Measurements from ENCODE around the gene HOXB3. TPM values are rescaled to one million over a fixed set of nuclear protein-coding genes. Genes with fewer than 3 reads are reported as not detected.

The HOXB3 gene
- total and polyA plus RNA-seq, 2 of the 13 experiments (the other 11 are each of a cell fraction or from before 2014, with no cell fraction given): not detected

DNA sequence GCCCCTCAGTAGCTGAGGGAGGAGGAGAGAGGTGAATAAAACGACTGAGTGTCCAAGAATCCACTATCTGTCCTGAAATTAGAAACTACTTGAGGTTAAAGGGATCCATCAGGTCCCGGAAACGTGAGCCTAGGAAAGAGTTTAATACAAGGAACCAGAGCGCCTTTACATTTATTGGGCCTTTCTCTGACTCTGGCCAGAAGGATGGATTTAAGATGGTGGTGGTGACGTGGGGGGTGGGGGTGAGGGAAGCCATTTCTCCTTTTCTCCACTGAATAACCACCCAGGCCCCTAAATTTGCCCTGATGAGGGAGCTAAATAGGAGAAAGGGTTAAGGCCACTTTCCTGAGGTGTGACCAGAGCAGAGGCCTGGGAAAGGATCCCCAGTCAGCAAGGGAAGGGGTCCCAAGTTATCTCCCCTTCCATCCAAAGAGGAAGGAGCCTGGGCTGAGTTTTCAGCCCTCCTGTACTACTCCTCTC is 37.1 kb upstream of the HOXB3 start (continued):
- no peak for TF ChIP-seq NFIB (CRISPR knock-in tag; IDR thresholded peaks at IDR 0.05; ENCODE audit: borderline replicate concordance)
- no peak for TF ChIP-seq RXRB (CRISPR knock-in tag; IDR thresholded peaks at IDR 0.05; ENCODE audit: borderline replicate concordance)

GRCh38 chr17:48626245-48627117 is 36.4 kb upstream of the HOXB3 start, which contains the start of gene HOXB9:
Gene HOXB9, minus strand, starts transcription at chr17:48626358. Its CDS starts 89 bp downstream, at chr17:48626269.
- TF ChIP-seq FOXC1 (CRISPR knock-in tag; IDR thresholded peaks at IDR 0.05; ENCODE audit: borderline replicate concordance) (no peak), HNRNPK (IDR thresholded peaks at IDR 0.05; ENCODE audit: low read depth, low read length, poor library complexity, severe bottlenecking) (peak; percentile 52), AHR (CRISPR knock-in tag; IDR thresholded peaks at IDR 0.05) (no peak), SP1 (IDR thresholded peaks at IDR 0.05) (no peak), SP1 (CRISPR knock-in tag; IDR thresholded peaks at IDR 0.05) (no peak), ZNF703 (CRISPR knock-in tag; IDR thresholded peaks at IDR 0.05; ENCODE audit: borderline replicate concordance) (no peak), EZH2 (conservative IDR thresholded peaks at IDR 0.05; ENCODE audit: low read depth, low read length) (peak; percentile 98), MBD4 (IDR thresholded peaks at IDR 0.05; ENCODE audit: borderline replicate concordance, low read length) (no peak), RXRA (CRISPR knock-in tag; IDR thresholded peaks at IDR 0.05) (no peak)
- TF ChIP-seq, protein P1, sequence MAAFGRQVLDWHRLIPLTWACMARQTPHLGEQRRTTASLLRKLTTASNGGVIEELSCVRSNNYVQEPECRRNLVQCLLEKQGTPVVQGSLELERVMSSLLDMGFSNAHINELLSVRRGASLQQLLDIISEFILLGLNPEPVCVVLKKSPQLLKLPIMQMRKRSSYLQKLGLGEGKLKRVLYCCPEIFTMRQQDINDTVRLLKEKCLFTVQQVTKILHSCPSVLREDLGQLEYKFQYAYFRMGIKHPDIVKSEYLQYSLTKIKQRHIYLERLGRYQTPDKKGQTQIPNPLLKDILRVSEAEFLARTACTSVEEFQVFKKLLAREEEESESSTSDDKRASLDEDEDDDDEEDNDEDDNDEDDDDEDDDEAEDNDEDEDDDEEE (CRISPR knock-in tag; IDR thresholded peaks at IDR 0.05): no peak
- Histone ChIP-seq H2AFZ (ENCODE audit: low read length) (no peak within 1 kb of the TSS), H3K4me2 (ENCODE audit: low read depth, low read length) (no peak within 1 kb of the TSS), H3K9ac (ENCODE audit: insufficient read depth, low read depth, low read length) (no peak within 1 kb of the TSS), H3K27me3 (ENCODE audit: control insufficient read depth in 1 of 2, insufficient read depth in 2 of 2, low read length in 2 of 2) (peaks cover 39 to 97% of the 10 kb centered on the region in 2 experiments), H3K4me3 (replicated peaks in 1 of 3; ENCODE audit: insufficient read depth in 1 of 3, low read depth in 2 of 3, low read length in 3 of 3) (no peak within 1 kb of the TSS), H3K9me3 (ENCODE audit: low read length) (no peaks in the 10 kb centered on the region), H4K20me1 (ENCODE audit: insufficient read depth, low read length) (no peaks in the 10 kb centered on the region), H3K79me2 (ENCODE audit: insufficient read depth, low read length) (no peaks in the 10 kb centered on the region), H3K4me1 (ENCODE audit: insufficient read depth, low read length) (no peaks in the 10 kb centered on the region), H3K36me3 (replicated peaks in 1 of 2; ENCODE audit: control insufficient read depth in 1 of 2, insufficient read depth in 2 of 2, low read length in 2 of 2) (no peaks in the 10 kb centered on the region), H3K27ac (ENCODE audit: extremely low read length, insufficient read depth, low read length) (no peak within 1 kb of the TSS)
- ChIA-PET CTCF (ENCODE audit: low intra/inter-chr PET ratio, low total read pairs) (no interaction called here), POLR2A (no interaction called here)
- DNase-seq (ENCODE audit: low spot score) (no peak), ATAC-seq (no peak), FAIRE-seq (no peak)
- WGBS (ENCODE audit: low lambda C conversion rate): 28% methylated on average over 40 of the region's 50 CpGs
- intact Hi-C loops (cut with micrococcal nuclease; ENCODE audit: unreplicated experiment) (no loop called here), in situ Hi-C loops (cut with HindIII; ENCODE audit: extremely low pct_ligation_motif_present, low pct_unique_long_range_greater_than_20kb) (no loop called here)
- BruUV-seq (replicated peaks): no TSS peak
